D721Med (cell line): ENCODE measurements around the gene ZMYM5.
"Not testable (repeated sequence)": the region's sequence is repeated elsewhere in the genome, so short reads cannot be mapped to it uniquely, and the experiment has no call there.

Experiments used
- DNase-seq: peaks from one replicate; pipeline ENCODE4 v3.0.0; 2011; ENCODE audit warnings: low spot score; ENCODE audit not compliant: insufficient read length
- FAIRE-seq: peaks from 2 replicates; lab custom pipeline; 2011; peaks lifted over from hg19 to GRCh38; lab: Jason Lieb, UNC
- TF ChIP-seq, protein P1 (sequence below): IDR thresholded peaks from 2 replicates; pipeline ENCODE4 v1.5.1; 2012; ENCODE audit warnings: mild to moderate bottlenecking, control low read depth; ENCODE audit not compliant: insufficient read depth; ENCODE audit errors: missing control alignments

Gene ZMYM5

GRCh38 chr13:19881641-19882040 is 18.2 kb upstream of the ZMYM5 start:
- FAIRE-seq (no peak), DNase-seq (no peak)
- TF ChIP-seq, protein P1, sequence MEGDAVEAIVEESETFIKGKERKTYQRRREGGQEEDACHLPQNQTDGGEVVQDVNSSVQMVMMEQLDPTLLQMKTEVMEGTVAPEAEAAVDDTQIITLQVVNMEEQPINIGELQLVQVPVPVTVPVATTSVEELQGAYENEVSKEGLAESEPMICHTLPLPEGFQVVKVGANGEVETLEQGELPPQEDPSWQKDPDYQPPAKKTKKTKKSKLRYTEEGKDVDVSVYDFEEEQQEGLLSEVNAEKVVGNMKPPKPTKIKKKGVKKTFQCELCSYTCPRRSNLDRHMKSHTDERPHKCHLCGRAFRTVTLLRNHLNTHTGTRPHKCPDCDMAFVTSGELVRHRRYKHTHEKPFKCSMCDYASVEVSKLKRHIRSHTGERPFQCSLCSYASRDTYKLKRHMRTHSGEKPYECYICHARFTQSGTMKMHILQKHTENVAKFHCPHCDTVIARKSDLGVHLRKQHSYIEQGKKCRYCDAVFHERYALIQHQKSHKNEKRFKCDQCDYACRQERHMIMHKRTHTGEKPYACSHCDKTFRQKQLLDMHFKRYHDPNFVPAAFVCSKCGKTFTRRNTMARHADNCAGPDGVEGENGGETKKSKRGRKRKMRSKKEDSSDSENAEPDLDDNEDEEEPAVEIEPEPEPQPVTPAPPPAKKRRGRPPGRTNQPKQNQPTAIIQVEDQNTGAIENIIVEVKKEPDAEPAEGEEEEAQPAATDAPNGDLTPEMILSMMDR = no peak

DNA sequence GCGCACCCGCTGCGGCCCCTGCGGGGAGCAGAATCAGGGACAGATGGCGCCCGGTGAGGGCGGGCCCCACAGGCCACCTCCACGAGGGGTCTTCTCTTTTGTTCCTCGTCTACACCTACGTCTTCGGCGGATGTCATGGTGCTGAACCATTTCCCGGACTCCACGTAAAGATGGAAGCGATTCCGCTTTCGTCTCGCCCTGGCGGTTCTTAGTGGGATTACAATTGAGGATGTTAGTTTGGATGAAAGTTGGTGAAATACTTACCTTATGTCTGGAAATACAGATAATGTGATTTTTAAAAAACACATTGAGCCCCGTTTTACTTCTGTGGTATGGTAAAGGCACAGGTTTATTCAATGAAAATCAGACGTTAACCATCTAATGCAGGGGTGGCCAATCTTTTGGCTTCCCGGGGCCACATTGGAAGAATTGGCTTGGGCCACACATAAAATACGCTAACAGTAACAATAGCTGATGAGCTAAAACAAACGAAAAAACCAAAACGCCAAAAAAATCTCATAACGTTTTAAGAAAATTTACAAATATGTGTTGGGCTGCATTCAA is 1.4 kb upstream of the ZMYM5 start:
- TF ChIP-seq, protein P1 = no peak
- FAIRE-seq (no peak), DNase-seq (no peak)

DNA sequence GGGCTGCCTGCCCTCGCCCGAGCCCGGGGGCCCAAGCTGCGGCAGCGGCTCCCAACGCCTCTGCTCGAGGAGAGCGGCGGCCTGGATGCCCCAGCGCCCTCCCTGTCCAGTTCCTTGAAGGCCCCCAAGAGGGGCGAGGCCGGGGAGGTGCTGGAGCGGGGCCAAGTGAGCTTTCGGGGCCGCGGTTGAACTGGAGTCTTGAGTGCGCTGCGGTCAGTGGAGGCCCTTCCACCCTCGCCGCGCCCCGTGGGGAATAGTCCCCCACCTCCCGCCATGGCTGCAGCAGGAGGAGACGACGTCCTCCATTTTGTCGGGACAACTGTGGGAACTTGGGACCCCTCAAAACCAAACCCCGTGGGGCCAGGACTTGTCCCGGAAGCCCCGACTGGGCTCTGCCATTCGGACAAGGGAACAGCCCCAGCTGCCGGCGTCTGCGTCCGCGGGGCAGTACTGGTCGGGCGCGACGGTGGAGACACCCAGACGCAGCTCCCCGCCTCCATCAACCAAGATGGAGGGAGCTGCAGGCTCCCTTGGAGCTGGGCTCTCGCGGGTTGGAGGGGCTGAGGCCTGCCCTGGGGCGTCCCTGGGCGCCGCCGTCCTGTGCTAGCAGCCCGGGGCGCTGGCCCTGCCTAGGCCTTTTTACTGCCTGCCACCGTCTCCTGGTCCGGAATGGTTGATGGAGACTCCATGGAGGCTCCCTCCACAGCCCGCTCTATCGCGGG is 736 bp upstream of the ZMYM5 start:
- TF ChIP-seq, protein P1 = no peak
- FAIRE-seq (no peak), DNase-seq (no peak)

GRCh38 chr13:19862481-19863313 is 752 bp downstream of the ZMYM5 start:
- FAIRE-seq = no peak
- no peak for DNase-seq
- TF ChIP-seq, protein P1 = no peak

GRCh38 chr13:19861762-19862161 is 1.7 kb downstream of the ZMYM5 start:
- DNase-seq (no peak), FAIRE-seq (no peak)
- TF ChIP-seq, protein P1 = no peak

DNA sequence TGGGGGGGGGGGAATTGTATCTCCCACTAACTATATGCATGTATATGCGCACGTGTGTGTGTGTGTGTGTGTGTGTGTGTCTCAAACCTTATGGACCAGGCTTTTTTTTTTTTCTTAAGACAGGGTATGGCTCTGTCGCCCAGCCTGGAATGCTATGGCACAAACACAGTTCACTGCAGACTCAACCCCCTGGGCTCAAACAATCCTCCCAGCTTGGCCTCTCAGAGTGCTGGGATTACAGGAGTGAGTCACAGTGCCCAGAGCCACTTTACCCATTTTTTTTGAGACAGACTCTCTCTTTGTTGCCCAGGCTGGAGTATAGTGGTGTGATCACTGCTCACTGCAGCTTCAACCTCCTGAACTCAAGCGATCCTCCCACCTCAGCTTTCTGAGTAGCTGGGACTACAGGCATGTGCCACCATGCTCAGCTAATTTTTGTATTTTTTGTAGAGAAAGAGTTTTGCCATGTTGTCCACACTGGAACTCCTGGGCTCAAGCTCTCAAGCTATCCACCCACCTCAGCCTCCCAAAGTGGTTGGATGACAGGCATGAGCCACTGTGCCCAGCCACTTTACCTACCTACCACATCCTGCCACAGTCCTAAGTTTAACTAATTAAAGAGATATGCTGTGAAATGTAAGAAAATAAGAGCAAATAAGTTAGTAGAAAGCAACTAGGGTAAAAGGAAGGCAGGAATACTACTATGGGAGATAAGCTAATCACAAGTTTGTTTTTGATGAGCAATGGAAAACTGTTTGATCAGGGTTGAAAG is 2.4 kb downstream of the ZMYM5 start:
- TF ChIP-seq, protein P1 = no peak
- no peak for FAIRE-seq
- no peak for DNase-seq

- not testable (repeated sequence) for DNase-seq, FAIRE-seq
These were observed 5.8 kb downstream of the ZMYM5 start for GRCh38 chr13:19857637-19858036.
